ENCODE results near the gene DDX51.

DNA sequence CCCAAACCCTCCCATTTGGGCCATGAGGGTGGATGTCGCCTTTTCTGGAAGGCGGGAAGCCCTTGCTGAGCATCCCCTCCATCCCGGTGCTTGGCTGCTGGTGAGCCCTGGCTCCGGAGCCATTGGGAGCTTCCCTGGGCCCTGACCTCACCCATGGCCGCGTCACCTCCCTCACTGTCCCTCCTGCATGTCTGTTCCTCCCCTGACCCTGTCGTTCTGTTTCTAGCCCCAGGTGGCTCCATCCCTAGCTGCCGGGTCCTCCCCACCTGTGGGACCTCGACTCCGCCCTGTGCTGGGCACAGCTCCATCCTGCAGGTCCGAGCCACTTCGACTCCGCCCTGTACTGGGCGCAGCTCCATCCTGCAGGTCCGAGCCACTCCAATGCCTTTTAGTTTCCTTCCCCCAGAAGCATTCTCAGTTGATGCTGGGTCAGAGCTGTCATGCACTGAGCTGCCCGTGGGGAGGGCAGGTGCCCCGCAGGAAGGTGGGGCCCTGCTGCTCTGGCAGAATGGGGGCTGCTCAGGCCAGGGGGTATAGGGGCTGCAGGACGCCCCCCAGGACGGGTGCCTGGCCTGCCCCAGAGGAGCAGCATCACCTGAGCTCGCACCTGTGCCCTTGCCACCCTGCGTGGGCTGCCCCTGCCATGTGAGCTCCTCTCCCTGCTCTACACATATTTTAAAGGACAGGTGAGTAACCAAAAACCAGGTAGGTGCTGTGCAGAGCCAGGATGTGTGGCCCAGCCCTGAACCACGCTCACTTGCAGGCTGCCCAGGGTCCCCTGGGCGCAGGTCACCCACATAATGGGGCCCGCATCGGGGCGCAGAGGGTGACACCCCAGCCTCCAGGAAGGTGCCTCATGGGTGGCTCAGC lies 19.2 kb upstream of the DDX51 start:
- TF ChIP-seq, protein P1, sequence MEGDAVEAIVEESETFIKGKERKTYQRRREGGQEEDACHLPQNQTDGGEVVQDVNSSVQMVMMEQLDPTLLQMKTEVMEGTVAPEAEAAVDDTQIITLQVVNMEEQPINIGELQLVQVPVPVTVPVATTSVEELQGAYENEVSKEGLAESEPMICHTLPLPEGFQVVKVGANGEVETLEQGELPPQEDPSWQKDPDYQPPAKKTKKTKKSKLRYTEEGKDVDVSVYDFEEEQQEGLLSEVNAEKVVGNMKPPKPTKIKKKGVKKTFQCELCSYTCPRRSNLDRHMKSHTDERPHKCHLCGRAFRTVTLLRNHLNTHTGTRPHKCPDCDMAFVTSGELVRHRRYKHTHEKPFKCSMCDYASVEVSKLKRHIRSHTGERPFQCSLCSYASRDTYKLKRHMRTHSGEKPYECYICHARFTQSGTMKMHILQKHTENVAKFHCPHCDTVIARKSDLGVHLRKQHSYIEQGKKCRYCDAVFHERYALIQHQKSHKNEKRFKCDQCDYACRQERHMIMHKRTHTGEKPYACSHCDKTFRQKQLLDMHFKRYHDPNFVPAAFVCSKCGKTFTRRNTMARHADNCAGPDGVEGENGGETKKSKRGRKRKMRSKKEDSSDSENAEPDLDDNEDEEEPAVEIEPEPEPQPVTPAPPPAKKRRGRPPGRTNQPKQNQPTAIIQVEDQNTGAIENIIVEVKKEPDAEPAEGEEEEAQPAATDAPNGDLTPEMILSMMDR (IDR thresholded peaks at IDR 0.05), result no peak
- no peak for TF ChIP-seq ZFX (IDR thresholded peaks at IDR 0.05; ENCODE audit: borderline replicate concordance)

Measured in 22Rv1 (cell line).